ENCODE measurements around the gene COMMD9.

The COMMD9 gene

DNA sequence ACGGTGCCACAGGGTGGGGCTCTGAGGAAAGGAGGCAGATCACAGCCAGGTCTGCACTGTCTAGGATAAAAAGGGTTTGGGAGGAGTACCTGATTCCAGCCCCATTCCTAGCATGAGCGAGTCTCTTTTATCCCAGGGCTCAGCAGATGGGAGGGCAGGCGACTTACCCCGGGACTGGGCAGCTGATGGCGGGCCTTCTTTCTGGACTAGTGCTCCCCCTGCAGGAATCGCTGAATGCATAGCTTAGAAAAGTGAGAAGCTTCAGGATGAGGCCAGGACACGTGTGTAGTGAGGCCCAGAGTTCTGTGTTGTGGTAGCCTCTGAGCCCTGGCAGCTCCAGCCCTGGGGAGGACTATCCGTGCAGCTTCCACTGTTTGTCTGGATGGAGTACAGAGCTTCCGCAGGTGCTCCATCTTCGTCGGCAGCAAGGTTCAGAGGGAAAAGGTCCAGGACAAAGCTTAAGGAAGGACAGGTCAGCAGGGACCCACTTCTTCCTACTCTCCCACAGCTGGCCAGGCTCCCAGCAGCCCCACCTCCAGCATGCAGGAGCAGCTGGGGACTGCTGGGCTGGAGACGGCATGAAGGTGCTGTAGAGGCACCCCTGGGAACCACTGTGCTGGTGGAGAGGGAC, 30.4 kb downstream of the COMMD9 start:
- no peak for DNase-seq (ENCODE audit: extremely low read depth in 1 of 2, low read depth in 1 of 2)

DNA sequence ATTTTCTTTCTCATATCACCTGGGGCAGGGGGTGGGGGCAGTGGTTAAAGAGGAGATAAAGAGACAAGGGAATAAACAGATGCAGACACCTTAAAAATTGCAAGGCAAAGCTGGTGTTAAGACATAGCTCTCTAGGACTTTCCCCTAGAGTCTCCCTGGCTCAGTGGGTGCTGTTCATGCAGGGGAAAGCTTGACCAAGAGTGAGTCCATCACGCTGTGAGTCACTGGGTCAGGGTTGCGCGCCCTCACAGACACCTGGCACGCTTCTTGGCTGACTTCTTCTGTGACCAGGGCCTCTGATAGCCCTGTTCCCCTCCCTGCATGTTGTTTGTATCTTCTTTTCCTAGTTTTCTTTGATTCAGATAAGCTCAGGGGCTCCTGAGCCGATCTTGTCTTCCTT, 31.9 kb downstream of the COMMD9 start:
- DNase-seq (ENCODE audit: extremely low read depth in 1 of 2, low read depth in 1 of 2): no peak

GRCh38 chr11:36254713-36255112, 34.5 kb downstream of the COMMD9 start:
- no peak for DNase-seq (ENCODE audit: extremely low read depth in 1 of 2, low read depth in 1 of 2)

DNA sequence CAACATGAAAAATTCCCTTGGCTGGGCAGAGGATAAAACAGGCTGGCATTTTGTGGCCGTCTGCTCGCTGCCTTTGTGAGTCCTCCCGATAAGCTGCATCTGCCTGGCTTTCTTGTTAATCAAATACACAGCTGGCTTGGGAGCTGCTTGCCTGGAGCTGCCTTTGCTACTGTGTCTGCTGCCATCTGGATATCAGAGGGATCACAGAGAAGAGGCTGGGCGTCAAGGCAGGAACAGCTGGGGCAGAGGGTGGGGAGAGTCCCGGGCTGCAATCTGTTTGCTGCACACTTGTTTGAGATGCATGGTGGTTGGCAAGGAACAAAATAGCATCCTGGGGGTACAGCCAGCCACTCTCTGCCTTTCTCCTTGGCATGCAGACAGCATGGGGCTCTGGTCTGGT, 36.0 kb downstream of the COMMD9 start:
- DNase-seq (ENCODE audit: extremely low read depth in 1 of 2, low read depth in 1 of 2): no peak

- DNase-seq (ENCODE audit: extremely low read depth in 1 of 2, low read depth in 1 of 2): no peak
Measured at GRCh38 chr11:36251823-36252222, 37.4 kb downstream of the COMMD9 start.

DNA sequence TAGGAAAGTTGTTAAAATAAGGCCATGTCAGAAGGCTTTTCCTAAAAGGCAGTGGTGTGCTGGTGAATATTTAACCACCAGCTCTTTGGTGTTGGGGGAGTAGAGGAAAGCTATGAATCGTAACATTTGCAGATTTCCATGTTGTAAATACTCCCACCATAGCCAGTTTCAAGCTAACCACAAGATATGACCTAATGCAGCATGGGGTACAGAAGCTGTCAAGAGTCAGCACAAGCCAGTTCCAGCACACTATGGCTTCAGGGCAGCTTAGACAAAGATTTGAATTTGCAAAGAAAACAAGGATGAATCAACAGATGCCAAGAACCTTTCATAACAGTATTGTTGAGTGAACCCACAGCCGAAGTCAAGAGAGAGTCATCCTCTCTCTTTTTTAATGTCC, 40.0 kb downstream of the COMMD9 start:
- DNase-seq (ENCODE audit: extremely low read depth in 1 of 2, low read depth in 1 of 2): no peak

DNA sequence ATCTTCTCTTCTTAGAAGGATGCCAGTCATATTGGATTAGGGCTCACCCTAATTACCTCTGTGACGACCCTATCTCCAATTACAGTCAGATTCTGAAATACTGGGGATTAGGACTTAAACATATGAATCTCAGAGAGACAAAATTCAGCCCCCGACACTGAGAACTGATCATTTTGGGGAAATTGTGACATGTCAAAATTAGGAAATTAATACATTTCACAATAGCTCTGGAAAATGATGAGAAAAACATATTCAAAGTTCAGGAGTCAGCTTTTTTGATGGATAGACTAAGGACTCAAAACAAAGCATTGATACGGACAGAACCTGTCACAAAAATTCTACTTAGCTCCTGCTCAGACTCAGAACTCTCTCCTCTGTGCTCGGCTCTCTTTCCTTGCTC, 40.8 kb downstream of the COMMD9 start:
- no peak for DNase-seq (ENCODE audit: extremely low read depth in 1 of 2, low read depth in 1 of 2)

- DNase-seq (ENCODE audit: extremely low read depth in 1 of 2, low read depth in 1 of 2): no peak
Measured at GRCh38 chr11:36247493-36247892, 41.7 kb downstream of the COMMD9 start.

DNA sequence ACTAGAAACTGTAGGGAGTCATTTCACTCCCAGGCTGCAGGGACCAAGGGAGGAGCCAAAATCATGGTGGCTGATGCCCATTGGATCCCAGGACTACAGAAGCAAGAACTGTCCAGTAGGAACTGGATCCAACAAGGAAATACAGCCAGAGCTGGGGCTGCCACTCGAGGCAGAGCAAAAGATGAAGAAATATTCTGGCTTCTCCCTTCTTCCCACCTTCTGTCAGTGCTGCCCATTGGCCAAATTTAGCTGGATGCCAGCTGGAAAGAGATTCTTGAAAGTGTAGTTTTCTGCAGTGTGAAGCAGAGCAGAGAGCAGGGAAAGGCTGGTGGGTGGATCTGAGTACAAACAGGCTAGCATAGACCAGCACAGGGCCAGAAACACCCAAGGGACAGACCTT, 45.6 kb downstream of the COMMD9 start:
- no peak for DNase-seq (ENCODE audit: extremely low read depth in 1 of 2, low read depth in 1 of 2)

DNA sequence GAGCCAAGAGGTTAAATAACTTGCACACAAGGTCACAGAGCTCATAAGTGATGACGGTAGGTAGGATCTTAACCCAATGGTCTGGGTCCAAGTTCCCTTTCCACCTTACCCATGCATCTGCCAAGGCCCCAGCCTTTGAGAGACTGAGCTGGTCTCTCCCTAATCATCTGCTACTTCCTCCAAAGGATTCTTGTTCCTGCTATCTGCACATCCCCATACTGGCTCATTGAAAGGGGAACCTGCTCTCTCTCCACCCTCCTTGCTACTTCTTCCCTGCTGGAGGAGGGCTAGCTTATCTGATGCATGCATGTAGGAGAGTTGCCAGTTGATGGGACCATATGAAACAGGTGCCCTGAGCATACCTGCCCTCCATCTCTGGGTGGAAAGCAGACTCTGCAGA, 47.7 kb downstream of the COMMD9 start:
- no peak for DNase-seq (ENCODE audit: extremely low read depth in 1 of 2, low read depth in 1 of 2)

- DNase-seq (ENCODE audit: extremely low read depth in 1 of 2, low read depth in 1 of 2): no peak
Measured at GRCh38 chr11:36240801-36241200, 48.4 kb downstream of the COMMD9 start.

GRCh38 chr11:36240173-36240572, 49.1 kb downstream of the COMMD9 start:
- no peak for DNase-seq (ENCODE audit: extremely low read depth in 1 of 2, low read depth in 1 of 2)

DNA sequence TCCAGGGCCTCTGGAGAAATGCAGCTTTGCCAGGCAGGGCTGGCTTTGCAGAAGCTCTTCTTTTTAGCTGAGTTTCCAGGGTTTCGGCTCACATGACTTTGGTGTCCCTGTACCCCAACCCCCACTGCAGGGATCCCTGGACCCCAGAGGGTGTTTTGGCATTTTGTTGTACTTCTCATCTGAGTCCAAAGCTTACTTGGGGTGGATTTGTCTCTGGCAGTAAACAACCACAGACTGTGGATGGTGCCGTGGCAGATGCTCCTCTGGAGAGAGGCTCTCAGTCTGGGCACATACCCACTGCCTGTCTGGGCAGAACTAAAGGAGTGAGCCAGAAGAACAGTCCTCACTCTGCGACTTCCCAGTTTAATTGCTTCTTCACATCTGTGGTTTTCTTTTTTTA, 49.6 kb downstream of the COMMD9 start:
- no peak for DNase-seq (ENCODE audit: extremely low read depth in 1 of 2, low read depth in 1 of 2)

- no peak for DNase-seq (ENCODE audit: extremely low read depth in 1 of 2, low read depth in 1 of 2)
Measured at GRCh38 chr11:36238881-36239280, 50.3 kb downstream of the COMMD9 start.

DNA sequence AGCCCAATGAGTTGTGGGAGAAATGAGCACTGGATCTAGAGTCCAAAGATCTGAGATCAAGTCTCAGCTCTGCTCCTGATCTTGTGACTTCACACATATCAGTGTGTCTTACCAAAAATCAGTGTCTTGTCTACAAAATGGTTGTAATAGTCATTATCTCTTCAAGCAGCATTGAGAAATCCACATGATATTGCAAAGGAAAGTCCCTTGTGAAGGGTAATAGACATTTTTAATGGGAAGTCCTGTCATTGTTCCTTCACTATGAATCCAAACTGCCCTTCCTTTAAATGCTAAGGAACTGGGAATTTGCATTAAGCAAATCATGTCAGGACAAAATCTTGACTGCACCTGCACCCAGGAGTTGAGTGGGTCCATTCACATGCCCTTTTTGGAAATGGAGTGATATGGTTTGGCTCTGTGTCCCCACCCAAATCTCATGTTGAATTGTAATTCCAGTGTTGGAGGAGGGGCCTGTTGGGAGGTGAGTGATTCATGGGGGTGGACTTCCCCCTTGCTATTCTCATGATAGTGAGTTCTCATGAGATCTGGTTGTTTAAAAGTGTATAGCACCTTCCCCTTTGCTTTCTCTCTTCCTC, 51.1 kb downstream of the COMMD9 start:
- DNase-seq (ENCODE audit: extremely low read depth in 1 of 2, low read depth in 1 of 2): no peak

DNA sequence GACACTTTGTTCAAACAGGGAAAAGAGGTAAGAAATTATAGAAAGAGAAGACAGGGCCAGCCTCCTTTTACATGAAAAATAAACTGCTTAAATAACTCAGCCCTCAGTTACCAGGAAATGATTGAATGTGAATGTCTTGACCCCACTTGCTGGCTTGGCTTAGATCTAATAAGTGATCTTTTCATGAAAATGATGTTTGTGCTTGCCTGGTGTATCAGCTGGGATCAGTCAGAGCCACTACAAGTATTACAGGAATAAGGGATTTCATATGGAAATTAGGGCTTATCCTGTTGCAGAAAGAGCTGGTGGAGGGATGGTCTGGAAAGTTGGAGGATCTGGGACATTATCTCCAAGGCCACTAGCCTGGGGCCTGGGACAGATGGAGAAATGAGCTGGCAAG, 51.8 kb downstream of the COMMD9 start:
- DNase-seq (ENCODE audit: extremely low read depth in 1 of 2, low read depth in 1 of 2): no peak

DNA sequence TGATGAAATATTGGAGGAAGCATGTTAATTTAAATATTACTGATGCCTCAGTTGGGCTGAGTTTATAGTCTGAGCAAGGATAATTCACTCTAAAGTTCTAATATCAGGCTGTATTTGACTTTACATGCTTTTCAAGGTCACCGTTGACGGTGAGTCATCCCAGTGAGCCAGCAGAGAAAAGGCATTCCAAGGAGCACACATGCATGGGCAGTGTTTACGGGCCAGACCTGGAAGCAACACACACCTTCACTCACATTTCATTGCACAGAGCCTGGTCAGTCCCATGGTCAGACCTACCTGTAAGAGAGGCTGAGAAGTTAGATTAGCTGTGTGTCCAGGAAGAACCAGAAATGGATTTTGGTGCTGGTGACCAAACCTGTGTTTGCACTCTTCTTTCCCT, 53.5 kb downstream of the COMMD9 start:
- DNase-seq (ENCODE audit: extremely low read depth in 1 of 2, low read depth in 1 of 2): no peak

- no peak for DNase-seq (ENCODE audit: extremely low read depth in 1 of 2, low read depth in 1 of 2)
Measured at GRCh38 chr11:36234825-36235224, 54.4 kb downstream of the COMMD9 start.

- DNase-seq (ENCODE audit: extremely low read depth in 1 of 2, low read depth in 1 of 2): no peak
Measured at GRCh38 chr11:36233204-36233603, 56.0 kb downstream of the COMMD9 start.

DNA sequence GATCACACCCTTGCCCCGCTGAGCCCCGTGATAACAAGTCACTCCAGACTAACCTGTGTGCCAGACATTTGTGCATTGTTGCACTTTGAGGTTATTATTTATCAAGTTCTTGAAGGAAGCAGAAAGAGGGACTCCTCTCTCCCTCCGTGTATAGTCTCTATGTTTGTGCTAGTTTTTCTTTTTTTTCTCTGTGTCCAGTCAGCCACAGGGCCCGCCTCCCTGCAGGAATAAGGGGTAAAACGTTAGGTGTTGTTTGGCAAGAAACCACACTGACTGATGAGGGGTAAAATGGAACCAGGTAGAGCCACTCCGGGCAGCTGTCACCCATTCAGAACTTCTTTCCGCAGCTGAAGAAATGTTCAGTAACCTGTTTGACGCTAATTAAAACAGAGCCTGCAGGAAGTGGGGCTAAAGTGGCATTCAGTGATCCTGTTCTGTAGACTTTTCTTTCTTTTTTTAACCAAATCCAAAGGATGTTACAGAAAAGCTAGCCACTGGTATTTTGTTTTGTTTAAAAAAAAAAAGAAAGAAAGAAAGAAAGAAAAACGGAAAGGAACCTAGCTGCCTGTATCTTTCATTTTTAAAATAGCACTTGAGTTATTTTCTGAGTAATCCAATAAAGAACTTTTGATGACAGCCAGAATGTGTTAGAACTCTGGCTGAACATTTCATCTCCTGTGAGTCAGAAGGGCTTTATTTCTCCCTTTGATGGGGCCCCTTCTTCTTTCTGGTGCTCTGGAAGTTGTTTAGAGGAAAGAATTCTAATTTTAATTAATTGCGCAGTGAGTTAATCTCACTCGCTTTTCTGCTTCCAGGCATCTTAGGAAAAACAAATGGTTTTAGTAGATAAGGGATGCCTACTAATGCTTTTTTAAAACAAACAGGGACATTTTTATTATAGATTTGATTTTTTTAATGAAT, 58.2 kb downstream of the COMMD9 start:
- DNase-seq (ENCODE audit: extremely low read depth in 1 of 2, low read depth in 1 of 2): no peak

GRCh38 chr11:36229091-36229705, 60.0 kb downstream of the COMMD9 start:
- DNase-seq (ENCODE audit: extremely low read depth in 1 of 2, low read depth in 1 of 2): no peak

- DNase-seq (ENCODE audit: extremely low read depth in 1 of 2, low read depth in 1 of 2): no peak
Measured at GRCh38 chr11:36228689-36229088, 60.5 kb downstream of the COMMD9 start.
